ENCODE measurements around the gene NDUFS3.

- TF ChIP-seq CTCF (IDR thresholded peaks at IDR 0.05), result no peak
- no peak for TF ChIP-seq ZFX (IDR thresholded peaks at IDR 0.05; ENCODE audit: borderline replicate concordance)
These were observed 18.4 kb upstream of the NDUFS3 start for GRCh38 chr11:47560426-47560825.
